K562 (cell line): ENCODE results near the gene KLHL41. TPM values are rescaled to one million over a fixed set of nuclear protein-coding genes. Genes with fewer than 3 reads are reported as not detected.
A peak's percentile ranks its signal among the peaks of the same experiment; 100 is the strongest.

ENCODE experiments used
- ATAC-seq: fragments of 200-7000 bp; cut with Tn5 transposase; 3 replicates; pipeline ENCODE4 v1.9.1; 2020; ENCODE audit warnings: moderate library complexity
- BruUV-seq: library from RNA; stranded (reverse); fragments of 400-500 nt; replicated peaks from 2 replicates; lab custom pipeline; 2021; lab: Mats Ljungman, UMichigan
- CTCF ChIA-PET: fragments of 300-600 bp; formaldehyde crosslinking; extraction: SDS; loops from one replicate; lab custom pipeline; 2021; ENCODE audit warnings: low intra/inter-chr PET ratio; lab: Yijun Ruan, JAX
- POLR2A ChIA-PET: fragments of 300-600, 350-650 bp; sonication (Branson Sonifier 250); formaldehyde crosslinking; extraction: SDS; loops from one replicate; lab custom pipeline; 2021; ENCODE audit warnings: antibody characterized with exemption, inconsistent platforms; lab: Yijun Ruan, JAX
- DNase-seq, 4 experiments: peaks; one replicate each; pipeline versions ENCODE4 v3.0.0 to v3.0.0-alpha.2; 2011 to 2018; ENCODE audit warnings: low spot score in 3 of 4, mixed read lengths in 3 of 4; ENCODE audit errors: extremely low read depth in 1 of 4
- FAIRE-seq: peaks from 2 replicates; lab custom pipeline; 2011; peaks lifted over from hg19 to GRCh38; lab: Jason Lieb, UNC
- H2AFZ ChIP-seq: 2 replicates; pipeline ENCODE4 v1.6.0; 2011; ENCODE audit warnings: low read depth, low read length, control low read depth, inconsistent platforms
- H3K27ac ChIP-seq: fragments of 200-600 bp; 3 replicates; pipeline ENCODE4 v1.8.0; 2011; ENCODE audit warnings: low read depth, mild to moderate bottlenecking, control low read depth, inconsistent platforms, low read length, moderate library complexity, mixed read lengths; ENCODE audit errors: extremely low read depth
- H3K27me3 ChIP-seq, 2 experiments: fragments of 300-600 bp in 1 of 2; 2 replicates in 1 of 2; 3 replicates in 1 of 2; pipeline versions ENCODE4 v1.6.0 to v1.8.0; 2011; ENCODE audit warnings: inconsistent platforms in 2 of 2, low read length in 2 of 2, mild to moderate bottlenecking in 1 of 2, mixed read lengths in 1 of 2, moderate library complexity in 1 of 2; ENCODE audit not compliant: control insufficient read depth in 2 of 2, insufficient read depth in 2 of 2
- H3K36me3 ChIP-seq: fragments of 300-600 bp; 3 replicates; pipeline ENCODE4 v1.8.0; 2011; ENCODE audit warnings: mild to moderate bottlenecking, low read length, inconsistent platforms; ENCODE audit not compliant: control insufficient read depth, insufficient read depth
- H3K4me1 ChIP-seq, 2 experiments: fragments of 200-600 bp in 1 of 2; replicated peaks in 1 of 2; 2 replicates in 1 of 2; 3 replicates in 1 of 2; pipeline versions ENCODE4 v1.5.1 to v1.8.0; 2011; ENCODE audit warnings: inconsistent platforms in 2 of 2, low read length in 2 of 2, mild to moderate bottlenecking in 1 of 2, mixed read lengths in 1 of 2, moderate library complexity in 1 of 2; ENCODE audit not compliant: control insufficient read depth in 2 of 2, insufficient read depth in 2 of 2
- H3K4me2 ChIP-seq: 2 replicates; pipeline ENCODE4 v1.6.1; 2011; ENCODE audit warnings: low read length, control low read depth, inconsistent platforms, mixed read lengths; ENCODE audit not compliant: insufficient read depth
- H3K4me3 ChIP-seq: fragments of 200-600 bp; sonication (generic), shearing (Covaris generic); 2 replicates; pipeline ENCODE4 v1.5.1; 2016; ENCODE audit warnings: control low read depth, inconsistent platforms
- H3K79me2 ChIP-seq: fragments of 200-600 bp; 3 replicates; pipeline ENCODE4 v1.8.0; 2011; ENCODE audit warnings: low read length, inconsistent platforms; ENCODE audit not compliant: control insufficient read depth, insufficient read depth
- H3K9ac ChIP-seq, 2 experiments: 2 replicates each; pipeline versions ENCODE4 v1.6.0 to v1.6.1; 2011; ENCODE audit warnings: low read depth in 2 of 2, low read length in 2 of 2, control low read depth in 1 of 2, inconsistent platforms in 1 of 2, mild to moderate bottlenecking in 1 of 2, mixed read lengths in 1 of 2; ENCODE audit not compliant: insufficient read depth in 1 of 2
- H3K9me1 ChIP-seq: one replicate; pipeline ENCODE4 v1.6.0; 2011; ENCODE audit warnings: inconsistent platforms, mild to moderate bottlenecking, low read length, moderate library complexity; ENCODE audit not compliant: control insufficient read depth, insufficient read depth
- H3K9me3 ChIP-seq: replicated peaks from 2 replicates; pipeline ENCODE4 v1.5.1; 2011; ENCODE audit warnings: low read depth, low read length, inconsistent platforms; ENCODE audit not compliant: control insufficient read depth, insufficient read depth
- H4K20me1 ChIP-seq: replicated peaks from 2 replicates; pipeline ENCODE4 v1.6.1; 2011; ENCODE audit warnings: low read length, inconsistent platforms, mixed read lengths; ENCODE audit not compliant: control insufficient read depth, insufficient read depth
- CEBPB ChIP-seq: fragments of 450-650 bp; IDR thresholded peaks from 2 replicates; pipeline ENCODE4 v1.6.1; 2016; ENCODE audit warnings: missing genetic modification characterization, missing compliant biosample characterization
- KAT7 ChIP-seq: sonication (generic); formaldehyde crosslinking; IDR thresholded peaks from 2 replicates; pipeline ENCODE4 v1.8.0; 2022; ENCODE audit warnings: missing genetic modification reagents, mild to moderate bottlenecking, borderline replicate concordance
- ZEB2 ChIP-seq: fragments of 450-650 bp; IDR thresholded peaks from 2 replicates; pipeline ENCODE4 v1.6.1; 2016
- ZNF668 ChIP-seq: fragments of 250-450 bp; sonication (Bioruptor Pico); IDR thresholded peaks from 2 replicates; pipeline ENCODE4 v1.8.0; 2022; ENCODE audit warnings: mild to moderate bottlenecking, inconsistent platforms
- WGBS: fragments of 100-300 bp; shearing (Covaris generic); methylation state at CpG from one replicate; pipeline ENCODE4 v1.1.6; 2016; ENCODE audit warnings: low coverage, mixed read lengths; ENCODE audit not compliant: insufficient coverage; ENCODE audit errors: missing lambda C conversion rate; 5-methylcytosine and 5-hydroxymethylcytosine counted together
- in situ Hi-C: fragments of 300-500 bp; cut with MboI; formaldehyde crosslinking; loops from 4 replicates; pipeline ENCODE4 v1.15.0; 2018; ENCODE audit warnings: inconsistent platforms, mixed read lengths
- intact Hi-C: fragments of 100-400 bp; cut with micrococcal nuclease; formaldehyde crosslinking; loops from 2 replicates; pipeline ENCODE4 v1.14.2; 2022
- polyA plus RNA-seq, 8 experiments: library from polyadenylated mRNA; depleted of rRNA in 4 of 8; stranded (reverse) in 5 of 8; unstranded in 3 of 8; fragments of >200 nt; fragmentation: Nextera tagmentation in 2 of 8; fragmentation: Illumina TruSeq in 1 of 8; extraction: Ambion mirVana in 2 of 8; extraction: Trizol in 1 of 8; gene quantifications; 2 replicates each; pipeline versions ENCODE4 v1.2.1 to v1.2.3, GENCODE V29; 2011 to 2014; ENCODE audit warnings: inconsistent platforms in 1 of 8, missing spikeins in 1 of 8
- total RNA-seq, 7 experiments: library from RNA; depleted of rRNA in 6 of 7; stranded (reverse); fragments of >200 nt in 6 of 7; fragmentation: Illumina TruSeq in 2 of 7; extraction: Trizol in 2 of 7; gene quantifications; 2 replicates each; pipeline versions ENCODE4 v1.2.1 to v1.2.3, GENCODE V29; 2011 to 2021; ENCODE audit warnings: low replicate concordance in 1 of 7
- TF ChIP-seq, protein P1 (sequence below): sonication (generic); formaldehyde crosslinking; IDR thresholded peaks from 2 replicates; pipeline ENCODE4 v1.8.1; 2023; ENCODE audit warnings: mild to moderate bottlenecking, missing genetic modification reagents
- TF ChIP-seq, protein P2 (sequence below), 2 experiments: fragments of 450-650 bp; formaldehyde crosslinking in 1 of 2; IDR thresholded peaks; 2 replicates each; pipeline versions ENCODE4 v1.4.0 to v1.6.1; 2014 to 2020; ENCODE audit warnings: mild to moderate bottlenecking in 2 of 2, borderline replicate concordance in 1 of 2, low read depth in 1 of 2
- TF ChIP-seq, protein P3 (sequence below), 2 experiments: fragments of 450-650 bp in 1 of 2; IDR thresholded peaks; 2 replicates each; pipeline ENCODE4 v1.6.1; 2011 to 2017; ENCODE audit warnings: low read depth in 2 of 2, antibody characterized with exemption in 1 of 2, borderline replicate concordance in 1 of 2, low read length in 1 of 2, mild to moderate bottlenecking in 1 of 2, mixed read lengths in 1 of 2; ENCODE audit not compliant: control insufficient read depth in 1 of 2

Gene KLHL41
- total and polyA plus RNA-seq, 9 of the 15 experiments (the other 6 are each of a cell fraction or from before 2014, with no cell fraction given): 0.05 to 1.5 (median 0.09) TPM

DNA sequence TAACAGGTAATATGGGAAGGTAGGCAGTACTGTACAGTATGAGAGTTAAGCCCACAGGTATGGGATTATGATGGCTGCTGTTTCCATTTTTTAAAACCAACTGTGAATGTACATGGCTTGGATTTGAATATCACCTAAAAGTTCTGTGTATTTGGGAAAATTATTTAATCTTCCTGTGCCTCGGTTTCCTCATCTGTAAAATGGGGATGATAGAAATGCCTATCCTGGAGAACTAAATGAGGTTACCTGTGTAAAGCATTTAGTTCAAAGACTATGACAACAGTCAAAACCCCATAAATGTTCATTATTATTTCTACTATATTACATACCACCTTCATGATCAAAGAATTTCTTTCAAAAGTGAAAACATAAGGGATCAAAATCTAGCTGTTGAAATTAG is 3.6 kb downstream of the KLHL41 start (continued):
- TF ChIP-seq ZNF668 (no peak), KAT7 (no peak)
- TF ChIP-seq, protein P1, sequence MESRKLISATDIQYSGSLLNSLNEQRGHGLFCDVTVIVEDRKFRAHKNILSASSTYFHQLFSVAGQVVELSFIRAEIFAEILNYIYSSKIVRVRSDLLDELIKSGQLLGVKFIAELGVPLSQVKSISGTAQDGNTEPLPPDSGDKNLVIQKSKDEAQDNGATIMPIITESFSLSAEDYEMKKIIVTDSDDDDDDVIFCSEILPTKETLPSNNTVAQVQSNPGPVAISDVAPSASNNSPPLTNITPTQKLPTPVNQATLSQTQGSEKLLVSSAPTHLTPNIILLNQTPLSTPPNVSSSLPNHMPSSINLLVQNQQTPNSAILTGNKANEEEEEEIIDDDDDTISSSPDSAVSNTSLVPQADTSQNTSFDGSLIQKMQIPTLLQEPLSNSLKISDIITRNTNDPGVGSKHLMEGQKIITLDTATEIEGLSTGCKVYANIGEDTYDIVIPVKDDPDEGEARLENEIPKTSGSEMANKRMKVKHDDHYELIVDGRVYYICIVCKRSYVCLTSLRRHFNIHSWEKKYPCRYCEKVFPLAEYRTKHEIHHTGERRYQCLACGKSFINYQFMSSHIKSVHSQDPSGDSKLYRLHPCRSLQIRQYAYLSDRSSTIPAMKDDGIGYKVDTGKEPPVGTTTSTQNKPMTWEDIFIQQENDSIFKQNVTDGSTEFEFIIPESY (CRISPR knock-in tag): no peak

DNA sequence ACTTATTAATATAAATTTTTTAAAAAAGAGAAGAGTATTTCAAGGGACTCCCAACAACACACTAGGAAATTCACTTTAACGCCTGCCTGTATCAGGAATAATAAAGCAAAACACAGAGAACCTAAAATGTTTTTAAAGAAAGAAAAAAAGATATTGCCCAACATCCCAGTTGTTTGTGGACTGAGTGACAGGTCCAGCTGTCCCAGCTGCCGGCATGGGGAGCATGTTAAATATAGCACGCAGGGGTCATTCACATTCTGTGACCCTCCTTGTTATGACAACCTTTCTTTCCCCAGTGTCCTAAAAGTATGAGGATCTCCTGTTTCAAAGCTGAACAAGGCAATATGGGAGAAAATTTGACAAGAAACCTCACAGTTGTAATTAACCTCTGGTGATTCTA is 4.4 kb downstream of the KLHL41 start:
- Histone ChIP-seq H3K9me1 (no peaks in the 10 kb centered on the region), H4K20me1 (no peaks in the 10 kb centered on the region), H3K9me3 (no peaks in the 10 kb centered on the region), H3K9ac (no peak overlapping the region), H3K79me2 (no peaks in the 10 kb centered on the region), H3K27ac (no peak overlapping the region), H3K36me3 (no peaks in the 10 kb centered on the region), H3K27me3 (no peaks in the 10 kb centered on the region), H3K4me1 (peaks cover 0 to 7% of the 10 kb centered on the region in 2 experiments; a peak in 2 of 5 replicates), H3K4me2 (no peak overlapping the region), H2AFZ (no peak overlapping the region), H3K4me3 (no peak overlapping the region)
- FAIRE-seq: no peak
- peak in 2 of 4 experiments; percentile 15 to 30 for DNase-seq
- peak; percentile 22; the same call in 1 of the 3 replicates for ATAC-seq
- no TSS peak for BruUV-seq
- 24% methylated on average over 3 of the region's 3 CpGs for WGBS
- intact Hi-C loops: no loop called here
- ChIA-PET CTCF (no interaction called here), POLR2A (no interaction called here)
- in situ Hi-C loops: no loop called here
- TF ChIP-seq, protein P2, sequence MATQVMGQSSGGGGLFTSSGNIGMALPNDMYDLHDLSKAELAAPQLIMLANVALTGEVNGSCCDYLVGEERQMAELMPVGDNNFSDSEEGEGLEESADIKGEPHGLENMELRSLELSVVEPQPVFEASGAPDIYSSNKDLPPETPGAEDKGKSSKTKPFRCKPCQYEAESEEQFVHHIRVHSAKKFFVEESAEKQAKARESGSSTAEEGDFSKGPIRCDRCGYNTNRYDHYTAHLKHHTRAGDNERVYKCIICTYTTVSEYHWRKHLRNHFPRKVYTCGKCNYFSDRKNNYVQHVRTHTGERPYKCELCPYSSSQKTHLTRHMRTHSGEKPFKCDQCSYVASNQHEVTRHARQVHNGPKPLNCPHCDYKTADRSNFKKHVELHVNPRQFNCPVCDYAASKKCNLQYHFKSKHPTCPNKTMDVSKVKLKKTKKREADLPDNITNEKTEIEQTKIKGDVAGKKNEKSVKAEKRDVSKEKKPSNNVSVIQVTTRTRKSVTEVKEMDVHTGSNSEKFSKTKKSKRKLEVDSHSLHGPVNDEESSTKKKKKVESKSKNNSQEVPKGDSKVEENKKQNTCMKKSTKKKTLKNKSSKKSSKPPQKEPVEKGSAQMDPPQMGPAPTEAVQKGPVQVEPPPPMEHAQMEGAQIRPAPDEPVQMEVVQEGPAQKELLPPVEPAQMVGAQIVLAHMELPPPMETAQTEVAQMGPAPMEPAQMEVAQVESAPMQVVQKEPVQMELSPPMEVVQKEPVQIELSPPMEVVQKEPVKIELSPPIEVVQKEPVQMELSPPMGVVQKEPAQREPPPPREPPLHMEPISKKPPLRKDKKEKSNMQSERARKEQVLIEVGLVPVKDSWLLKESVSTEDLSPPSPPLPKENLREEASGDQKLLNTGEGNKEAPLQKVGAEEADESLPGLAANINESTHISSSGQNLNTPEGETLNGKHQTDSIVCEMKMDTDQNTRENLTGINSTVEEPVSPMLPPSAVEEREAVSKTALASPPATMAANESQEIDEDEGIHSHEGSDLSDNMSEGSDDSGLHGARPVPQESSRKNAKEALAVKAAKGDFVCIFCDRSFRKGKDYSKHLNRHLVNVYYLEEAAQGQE (IDR thresholded peaks at IDR 0.05; ENCODE audit: borderline replicate concordance): no peak
- TF ChIP-seq, protein P2 (CRISPR knock-in tag; IDR thresholded peaks at IDR 0.05; ENCODE audit: low read depth): no peak
- TF ChIP-seq CEBPB (tag) (peak; percentile 71), ZEB2 (no peak)
- TF ChIP-seq, protein P3, sequence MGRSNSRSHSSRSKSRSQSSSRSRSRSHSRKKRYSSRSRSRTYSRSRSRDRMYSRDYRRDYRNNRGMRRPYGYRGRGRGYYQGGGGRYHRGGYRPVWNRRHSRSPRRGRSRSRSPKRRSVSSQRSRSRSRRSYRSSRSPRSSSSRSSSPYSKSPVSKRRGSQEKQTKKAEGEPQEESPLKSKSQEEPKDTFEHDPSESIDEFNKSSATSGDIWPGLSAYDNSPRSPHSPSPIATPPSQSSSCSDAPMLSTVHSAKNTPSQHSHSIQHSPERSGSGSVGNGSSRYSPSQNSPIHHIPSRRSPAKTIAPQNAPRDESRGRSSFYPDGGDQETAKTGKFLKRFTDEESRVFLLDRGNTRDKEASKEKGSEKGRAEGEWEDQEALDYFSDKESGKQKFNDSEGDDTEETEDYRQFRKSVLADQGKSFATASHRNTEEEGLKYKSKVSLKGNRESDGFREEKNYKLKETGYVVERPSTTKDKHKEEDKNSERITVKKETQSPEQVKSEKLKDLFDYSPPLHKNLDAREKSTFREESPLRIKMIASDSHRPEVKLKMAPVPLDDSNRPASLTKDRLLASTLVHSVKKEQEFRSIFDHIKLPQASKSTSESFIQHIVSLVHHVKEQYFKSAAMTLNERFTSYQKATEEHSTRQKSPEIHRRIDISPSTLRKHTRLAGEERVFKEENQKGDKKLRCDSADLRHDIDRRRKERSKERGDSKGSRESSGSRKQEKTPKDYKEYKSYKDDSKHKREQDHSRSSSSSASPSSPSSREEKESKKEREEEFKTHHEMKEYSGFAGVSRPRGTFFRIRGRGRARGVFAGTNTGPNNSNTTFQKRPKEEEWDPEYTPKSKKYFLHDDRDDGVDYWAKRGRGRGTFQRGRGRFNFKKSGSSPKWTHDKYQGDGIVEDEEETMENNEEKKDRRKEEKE (IDR thresholded peaks at IDR 0.05; ENCODE audit: borderline replicate concordance in 1 of 2, control insufficient read depth in 1 of 2, low read depth in 2 of 2, low read length in 1 of 2): no peak
